GM12878 (cell line): ENCODE results near the gene MAP3K6. TPM values are rescaled to one million over a fixed set of nuclear protein-coding genes. Genes with fewer than 3 reads are reported as not detected.

Experiments used
- ATAC-seq: fragments of 200-7000 bp; cut with Tn5 transposase; 3 replicates; pipeline ENCODE4 v1.9.1; 2020; ENCODE audit warnings: mild to moderate bottlenecking, moderate library complexity
- BruUV-seq: library from RNA; stranded (reverse); fragments of 400-500 nt; replicated peaks from 2 replicates; lab custom pipeline; 2021; lab: Mats Ljungman, UMichigan
- CTCF ChIA-PET: fragments of 300-600 bp; sonication (Branson Sonifier 250); formaldehyde crosslinking; extraction: SDS; loops from one replicate; lab custom pipeline; 2021; ENCODE audit warnings: inconsistent platforms; lab: Yijun Ruan, JAX
- POLR2A ChIA-PET: fragments of 350-600 bp; formaldehyde crosslinking; extraction: SDS; loops from one replicate; lab custom pipeline; 2021; ENCODE audit warnings: inconsistent platforms; lab: Charles Lee
- RAD21 ChIA-PET: fragments of 300-600 bp; sonication (Branson Sonifier 250); formaldehyde crosslinking; loops from one replicate; lab custom pipeline; 2023; ENCODE audit warnings: antibody characterized with exemption; ENCODE audit not compliant: unreplicated experiment; lab: Charles Lee
- SMC1A ChIA-PET: fragments of 300-600 bp; sonication (Branson Sonifier 250); formaldehyde crosslinking; loops from one replicate; lab custom pipeline; 2023; ENCODE audit not compliant: unreplicated experiment, uncharacterized antibody; lab: Charles Lee
- DNase-seq: peaks from one replicate; pipeline ENCODE4 v3.0.0-alpha.2; 2011; ENCODE audit warnings: low read depth, low spot score
- FAIRE-seq: peaks from 3 replicates; lab custom pipeline; 2011; peaks lifted over from hg19 to GRCh38; lab: Jason Lieb, UNC
- H2AFZ ChIP-seq: 2 replicates; pipeline ENCODE4 v1.6.0; 2011; ENCODE audit warnings: low read depth, low read length, control low read depth; ENCODE audit not compliant: control insufficient read depth
- H3K27ac ChIP-seq: 2 replicates; pipeline ENCODE4 v1.5.1; 2011; ENCODE audit warnings: control low read depth; ENCODE audit not compliant: control insufficient read depth, insufficient read depth
- H3K27me3 ChIP-seq, 2 experiments: replicated peaks in 1 of 2; 2 replicates each; pipeline versions ENCODE4 v1.6.0 to v1.6.1; 2011; ENCODE audit warnings: low read length in 1 of 2; ENCODE audit not compliant: control insufficient read depth in 2 of 2, insufficient read depth in 2 of 2
- H3K36me3 ChIP-seq, 2 experiments: 2 replicates each; pipeline ENCODE4 v1.5.1; 2011; ENCODE audit warnings: low read length in 1 of 2; ENCODE audit not compliant: control insufficient read depth in 2 of 2, insufficient read depth in 2 of 2
- H3K4me1 ChIP-seq: 2 replicates; pipeline ENCODE4 v1.6.1; 2011; ENCODE audit warnings: mild to moderate bottlenecking, low read length, moderate library complexity, mixed read lengths; ENCODE audit not compliant: control insufficient read depth, insufficient read depth
- H3K4me2 ChIP-seq: 2 replicates; pipeline ENCODE4 v1.6.0; 2011; ENCODE audit warnings: control low read depth; ENCODE audit not compliant: control insufficient read depth, insufficient read depth
- H3K4me3 ChIP-seq: fragments of 200-600 bp; sonication (generic); 2 replicates; pipeline ENCODE4 v1.5.1; 2016
- H3K79me2 ChIP-seq: 2 replicates; pipeline ENCODE4 v1.6.0; 2011; ENCODE audit warnings: low read length; ENCODE audit not compliant: control insufficient read depth, insufficient read depth
- H3K9ac ChIP-seq: 2 replicates; pipeline ENCODE4 v1.8.0; 2011; ENCODE audit warnings: low read length, control low read depth, mixed read lengths; ENCODE audit not compliant: control insufficient read depth, insufficient read depth
- H3K9me3 ChIP-seq: replicated peaks from 3 replicates; pipeline ENCODE4 v1.5.1; 2011; ENCODE audit warnings: mild to moderate bottlenecking, low read length; ENCODE audit not compliant: control insufficient read depth, insufficient read depth
- H4K20me1 ChIP-seq: 2 replicates; pipeline ENCODE4 v1.6.0; 2011; ENCODE audit not compliant: control insufficient read depth, insufficient read depth
- BMI1 ChIP-seq: fragments of 450-650 bp; IDR thresholded peaks from 2 replicates; pipeline ENCODE4 v1.6.1; 2016; ENCODE audit warnings: mild to moderate bottlenecking, moderate library complexity, borderline replicate concordance
- HDAC6 ChIP-seq: fragments of 200-600 bp; sonication (generic); IDR thresholded peaks from one replicate; pipeline ENCODE4 v1.8.0; 2017; ENCODE audit warnings: antibody characterized with exemption; ENCODE audit not compliant: unreplicated experiment
- HDGF ChIP-seq: fragments of 450-650 bp; IDR thresholded peaks from 2 replicates; pipeline ENCODE4 v1.6.1; 2016; ENCODE audit warnings: antibody characterized with exemption
- NR2F1 ChIP-seq: fragments of 450-650 bp; conservative IDR thresholded peaks from 2 replicates; pipeline ENCODE4 v1.6.1; 2017; ENCODE audit warnings: mild to moderate bottlenecking
- POLR2AphosphoS5 ChIP-seq: IDR thresholded peaks from 2 replicates; pipeline ENCODE4 v1.6.1; 2011; ENCODE audit warnings: mild to moderate bottlenecking, low read length, inconsistent platforms
- RAD51 ChIP-seq: fragments of 450-650 bp; IDR thresholded peaks from 2 replicates; pipeline ENCODE4 v1.6.1; 2016; ENCODE audit warnings: moderate library complexity, mild to moderate bottlenecking, inconsistent platforms
- RB1 ChIP-seq: fragments of 450-650 bp; formaldehyde crosslinking; IDR thresholded peaks from 2 replicates; pipeline ENCODE4 v1.6.1; 2017; ENCODE audit warnings: mild to moderate bottlenecking, borderline replicate concordance
- SRF ChIP-seq, 2 experiments: IDR thresholded peaks; 2 replicates each; pipeline ENCODE4 v1.6.1; 2011; ENCODE audit warnings: low read depth in 2 of 2, low read length in 2 of 2, mild to moderate bottlenecking in 1 of 2, moderate library complexity in 1 of 2
- ZNF207 ChIP-seq: fragments of 450-650 bp; IDR thresholded peaks from 2 replicates; pipeline ENCODE4 v1.6.1; 2014; ENCODE audit warnings: antibody characterized with exemption, mild to moderate bottlenecking, borderline replicate concordance
- ZNF217 ChIP-seq: fragments of 450-650 bp; IDR thresholded peaks from 2 replicates; pipeline ENCODE4 v1.6.1; 2017; ENCODE audit warnings: antibody characterized with exemption, mild to moderate bottlenecking
- ZNF274 ChIP-seq: IDR thresholded peaks from one replicate; pipeline ENCODE4 v1.8.0; 2011; ENCODE audit not compliant: insufficient read length, insufficient read depth
- WGBS: methylation state at CpG from one replicate; pipeline ENCODE4 v1.1.6; 2016; ENCODE audit warnings: low lambda C conversion rate; ENCODE audit not compliant: insufficient replicate concordance, insufficient coverage; ENCODE audit errors: missing lambda C conversion rate; 5-methylcytosine and 5-hydroxymethylcytosine counted together
- in situ Hi-C: fragments of 300-500 bp; cut with MboI; formaldehyde crosslinking; loops from 9 replicates; pipeline ENCODE4 v1.14.3; 2018; ENCODE audit warnings: mixed read lengths
- intact Hi-C: fragments of 100-400 bp; cut with micrococcal nuclease; formaldehyde crosslinking; loops from one replicate; pipeline ENCODE4 v1.14.2; 2022; ENCODE audit not compliant: unreplicated experiment
- polyA plus RNA-seq, 11 experiments: library from polyadenylated mRNA; depleted of rRNA in 4 of 11; unstranded in 6 of 11; stranded (reverse) in 5 of 11; fragments of >200 nt; fragmentation: Nextera tagmentation in 4 of 11; fragmentation: Illumina TruSeq in 1 of 11; extraction: Ambion mirVana in 4 of 11; extraction: Trizol in 1 of 11; gene quantifications; 1 replicate in 1 of 11; 2 replicates in 10 of 11; pipeline versions ENCODE4 v1.2.1 to v1.2.3, GENCODE V29; 2011 to 2016; ENCODE audit warnings: inconsistent platforms in 2 of 11, missing spikeins in 2 of 11, low read depth in 1 of 11
- total RNA-seq, 4 experiments: library from RNA; depleted of rRNA in 3 of 4; stranded (reverse); fragments of >200 nt in 3 of 4; fragmentation: Illumina TruSeq in 1 of 4; extraction: Trizol in 1 of 4; gene quantifications; 2 replicates each; pipeline versions ENCODE4 v1.2.1 to v1.2.3, GENCODE V29; 2013 to 2021
- TF ChIP-seq, protein P1 (sequence below): fragments of 450-650 bp; formaldehyde crosslinking; IDR thresholded peaks from 2 replicates; pipeline ENCODE4 v1.4.0; 2022; ENCODE audit warnings: mild to moderate bottlenecking, moderate library complexity
- TF ChIP-seq, protein P2 (sequence below): IDR thresholded peaks from 2 replicates; pipeline ENCODE4 v1.6.1; 2012; ENCODE audit warnings: low read depth, low read length, improper control_type of control experiment
- TF ChIP-seq, protein P3 (sequence below): IDR thresholded peaks from 2 replicates; pipeline ENCODE4 v1.6.1; 2012; ENCODE audit warnings: mild to moderate bottlenecking, low read depth, low read length

The MAP3K6 gene
- total and polyA plus RNA-seq, 10 of the 15 experiments (the other 5 are each of a cell fraction or from before 2014, with no cell fraction given): 0.15 to 3.4 (median 1.2) TPM; not detected in 1

DNA sequence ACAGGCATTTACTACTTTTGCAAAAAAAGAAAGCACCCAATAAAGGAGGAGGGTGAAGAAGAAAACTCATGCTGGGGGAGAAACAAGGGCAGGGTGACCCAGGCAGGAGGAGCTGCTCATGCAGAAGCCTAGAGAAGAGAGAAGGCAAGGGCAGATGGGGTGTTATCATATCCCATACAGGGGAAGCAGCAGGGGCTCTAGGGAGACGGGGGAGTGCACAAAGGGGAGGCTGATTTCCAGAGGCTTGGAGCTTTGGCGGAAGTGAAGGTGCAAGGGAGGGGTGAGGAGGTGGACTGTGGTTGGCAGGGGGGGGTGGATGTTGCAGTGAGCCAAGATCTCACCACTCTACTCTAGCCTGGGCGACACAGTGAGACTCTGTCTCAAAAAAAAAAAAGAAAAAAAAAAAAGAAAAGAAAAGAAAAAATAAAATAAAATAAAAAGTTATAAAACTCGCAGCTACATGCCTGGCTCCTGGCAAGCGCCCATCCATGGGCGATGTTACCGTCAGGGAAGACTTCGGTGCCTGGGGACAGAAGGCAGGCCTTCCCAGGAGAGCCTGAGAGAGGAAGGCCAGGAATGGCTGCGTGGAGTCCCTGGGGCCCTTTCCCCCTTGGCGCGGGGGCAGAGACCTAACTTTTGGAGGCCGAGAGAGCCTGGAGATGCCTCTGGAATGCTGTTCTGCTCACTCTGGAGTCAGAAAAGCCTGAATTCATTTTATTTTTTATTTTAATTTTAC, 11.2 kb upstream of the MAP3K6 start (continued):
- TF ChIP-seq, protein P1, sequence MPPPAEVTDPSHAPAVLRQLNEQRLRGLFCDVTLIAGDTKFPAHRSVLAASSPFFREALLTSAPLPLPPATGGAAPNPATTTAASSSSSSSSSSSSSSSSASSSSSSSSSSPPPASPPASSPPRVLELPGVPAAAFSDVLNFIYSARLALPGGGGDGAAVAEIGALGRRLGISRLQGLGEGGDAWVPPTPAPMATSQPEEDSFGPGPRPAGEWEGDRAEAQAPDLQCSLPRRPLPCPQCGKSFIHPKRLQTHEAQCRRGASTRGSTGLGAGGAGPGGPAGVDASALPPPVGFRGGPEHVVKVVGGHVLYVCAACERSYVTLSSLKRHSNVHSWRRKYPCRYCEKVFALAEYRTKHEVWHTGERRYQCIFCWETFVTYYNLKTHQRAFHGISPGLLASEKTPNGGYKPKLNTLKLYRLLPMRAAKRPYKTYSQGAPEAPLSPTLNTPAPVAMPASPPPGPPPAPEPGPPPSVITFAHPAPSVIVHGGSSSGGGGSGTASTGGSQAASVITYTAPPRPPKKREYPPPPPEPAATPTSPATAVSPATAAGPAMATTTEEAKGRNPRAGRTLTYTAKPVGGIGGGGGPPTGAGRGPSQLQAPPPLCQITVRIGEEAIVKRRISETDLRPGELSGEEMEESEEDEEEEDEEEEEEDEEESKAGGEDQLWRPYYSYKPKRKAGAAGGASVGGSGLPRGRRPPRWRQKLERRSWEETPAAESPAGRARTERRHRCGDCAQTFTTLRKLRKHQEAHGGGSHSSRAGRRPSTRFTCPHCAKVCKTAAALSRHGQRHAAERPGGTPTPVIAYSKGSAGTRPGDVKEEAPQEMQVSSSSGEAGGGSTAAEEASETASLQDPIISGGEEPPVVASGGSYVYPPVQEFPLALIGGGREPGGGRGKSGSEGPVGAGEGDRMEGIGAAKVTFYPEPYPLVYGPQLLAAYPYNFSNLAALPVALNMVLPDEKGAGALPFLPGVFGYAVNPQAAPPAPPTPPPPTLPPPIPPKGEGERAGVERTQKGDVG: no peak
- TF ChIP-seq HDGF (no peak), NR2F1 (no peak), ZNF217 (no peak), SRF (IDR thresholded peaks at IDR 0.05; ENCODE audit: low read depth in 2 of 2, low read length in 2 of 2) (no peak), RAD51 (no peak), HDAC6 (no peak)
- TF ChIP-seq, all 136 proteins: peak for 0

DNA sequence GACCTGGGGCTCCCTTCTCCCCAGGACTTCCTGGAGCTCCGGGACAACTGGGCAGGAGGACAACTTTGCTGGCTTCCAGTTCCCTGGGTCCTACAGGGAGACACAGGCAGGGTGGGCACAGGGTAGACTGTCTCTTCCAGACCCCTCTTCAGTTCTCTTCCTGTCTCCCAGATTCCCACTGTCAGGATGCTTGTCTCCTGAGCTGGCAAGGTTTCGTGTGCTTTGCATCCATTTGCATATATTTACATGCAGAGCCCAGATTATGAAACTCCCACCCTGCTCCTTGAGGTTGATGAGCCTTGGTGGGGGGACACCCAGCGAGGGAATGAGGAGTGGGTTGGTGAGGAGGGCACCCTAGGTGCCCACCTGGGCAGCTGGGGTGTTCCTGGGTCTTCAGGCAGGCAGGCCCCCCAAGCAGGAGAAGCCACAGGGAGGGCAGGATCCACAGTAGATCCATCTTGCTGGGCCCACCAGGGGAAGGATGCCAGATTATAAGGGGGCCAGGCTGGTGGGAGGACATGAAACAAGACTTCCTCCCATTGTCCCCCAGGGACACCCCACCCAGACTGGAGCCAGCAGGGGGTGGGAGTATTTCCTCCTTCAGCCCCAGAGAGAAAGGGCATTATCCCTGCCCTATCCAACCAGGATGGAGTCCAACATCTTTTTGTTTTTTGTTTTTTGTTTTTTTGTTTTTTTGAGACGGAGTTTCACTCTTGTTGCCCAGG, 7.8 kb upstream of the MAP3K6 start, which contains the start of gene FCN3:
TSS of gene FCN3 (minus strand) at position 463 of the 725 bp plus-strand sequence. CDS start at position 457, 6 bp downstream.
- Histone ChIP-seq H3K9me3 (no peaks in the 10 kb centered on the region), H3K4me3 (no peak within 1 kb of the TSS), H3K36me3 (no peaks in the 10 kb centered on the region), H3K79me2 (no peaks in the 10 kb centered on the region), H2AFZ (no peak within 1 kb of the TSS), H3K4me1 (peaks cover 4% of the 10 kb centered on the region; the same call in 1 of the 2 replicates), H3K27me3 (no peaks in the 10 kb centered on the region; a peak in 2 of 4 replicates), H3K9ac (no peak within 1 kb of the TSS), H3K27ac (no peak within 1 kb of the TSS), H4K20me1 (no peaks in the 10 kb centered on the region), H3K4me2 (no peak within 1 kb of the TSS)
- in situ Hi-C loops (no loop called here), intact Hi-C loops (no loop called here)
- BruUV-seq: no TSS peak
- DNase-seq: no peak
- ChIA-PET CTCF (interaction anchor here (1.2 to 1.5 kb wide), 3 partner anchors 12 to 74 kb away, joined by 3 to 5 read pairs (median 4); no protein-coding TSS in a partner anchor), RAD21 (no interaction called here), POLR2A (no interaction called here), SMC1A (interaction anchor here (0.7 kb wide), 1 partner anchor 42 kb away, joined by 3 read pairs; no protein-coding TSS in a partner anchor)
- FAIRE-seq: no peak
- no peak for ATAC-seq
- 10% methylated on average over 4 of the region's 4 CpGs for WGBS
- TF ChIP-seq, protein P2, sequence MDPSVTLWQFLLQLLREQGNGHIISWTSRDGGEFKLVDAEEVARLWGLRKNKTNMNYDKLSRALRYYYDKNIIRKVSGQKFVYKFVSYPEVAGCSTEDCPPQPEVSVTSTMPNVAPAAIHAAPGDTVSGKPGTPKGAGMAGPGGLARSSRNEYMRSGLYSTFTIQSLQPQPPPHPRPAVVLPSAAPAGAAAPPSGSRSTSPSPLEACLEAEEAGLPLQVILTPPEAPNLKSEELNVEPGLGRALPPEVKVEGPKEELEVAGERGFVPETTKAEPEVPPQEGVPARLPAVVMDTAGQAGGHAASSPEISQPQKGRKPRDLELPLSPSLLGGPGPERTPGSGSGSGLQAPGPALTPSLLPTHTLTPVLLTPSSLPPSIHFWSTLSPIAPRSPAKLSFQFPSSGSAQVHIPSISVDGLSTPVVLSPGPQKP: no peak
- TF ChIP-seq BMI1 (no peak), RB1 (no peak), ZNF207 (no peak), POLR2AphosphoS5 (no peak), ZNF274 (no peak), RAD51 (no peak)
- TF ChIP-seq, protein P3, sequence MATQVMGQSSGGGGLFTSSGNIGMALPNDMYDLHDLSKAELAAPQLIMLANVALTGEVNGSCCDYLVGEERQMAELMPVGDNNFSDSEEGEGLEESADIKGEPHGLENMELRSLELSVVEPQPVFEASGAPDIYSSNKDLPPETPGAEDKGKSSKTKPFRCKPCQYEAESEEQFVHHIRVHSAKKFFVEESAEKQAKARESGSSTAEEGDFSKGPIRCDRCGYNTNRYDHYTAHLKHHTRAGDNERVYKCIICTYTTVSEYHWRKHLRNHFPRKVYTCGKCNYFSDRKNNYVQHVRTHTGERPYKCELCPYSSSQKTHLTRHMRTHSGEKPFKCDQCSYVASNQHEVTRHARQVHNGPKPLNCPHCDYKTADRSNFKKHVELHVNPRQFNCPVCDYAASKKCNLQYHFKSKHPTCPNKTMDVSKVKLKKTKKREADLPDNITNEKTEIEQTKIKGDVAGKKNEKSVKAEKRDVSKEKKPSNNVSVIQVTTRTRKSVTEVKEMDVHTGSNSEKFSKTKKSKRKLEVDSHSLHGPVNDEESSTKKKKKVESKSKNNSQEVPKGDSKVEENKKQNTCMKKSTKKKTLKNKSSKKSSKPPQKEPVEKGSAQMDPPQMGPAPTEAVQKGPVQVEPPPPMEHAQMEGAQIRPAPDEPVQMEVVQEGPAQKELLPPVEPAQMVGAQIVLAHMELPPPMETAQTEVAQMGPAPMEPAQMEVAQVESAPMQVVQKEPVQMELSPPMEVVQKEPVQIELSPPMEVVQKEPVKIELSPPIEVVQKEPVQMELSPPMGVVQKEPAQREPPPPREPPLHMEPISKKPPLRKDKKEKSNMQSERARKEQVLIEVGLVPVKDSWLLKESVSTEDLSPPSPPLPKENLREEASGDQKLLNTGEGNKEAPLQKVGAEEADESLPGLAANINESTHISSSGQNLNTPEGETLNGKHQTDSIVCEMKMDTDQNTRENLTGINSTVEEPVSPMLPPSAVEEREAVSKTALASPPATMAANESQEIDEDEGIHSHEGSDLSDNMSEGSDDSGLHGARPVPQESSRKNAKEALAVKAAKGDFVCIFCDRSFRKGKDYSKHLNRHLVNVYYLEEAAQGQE: no peak
